OCI-LY1 (cell line): Measurements from ENCODE around the gene AKT3.

Experiments
- CTCF ChIP-seq: fragments of 200-600 bp; sonication (generic), shearing (Covaris generic); IDR thresholded peaks from 2 replicates; pipeline ENCODE4 v1.5.1; 2017; ENCODE audit warnings: mild to moderate bottlenecking, antibody characterized with exemption, low read length, moderate library complexity, mixed read lengths
- EZH2 ChIP-seq: fragments of 200-600 bp; sonication (generic), shearing (Covaris generic); IDR thresholded peaks from 2 replicates; pipeline ENCODE4 v1.8.0; 2017; ENCODE audit warnings: borderline replicate concordance, mixed run types, mild to moderate bottlenecking, antibody characterized with exemption, low read length, moderate library complexity, mixed read lengths

DNA sequence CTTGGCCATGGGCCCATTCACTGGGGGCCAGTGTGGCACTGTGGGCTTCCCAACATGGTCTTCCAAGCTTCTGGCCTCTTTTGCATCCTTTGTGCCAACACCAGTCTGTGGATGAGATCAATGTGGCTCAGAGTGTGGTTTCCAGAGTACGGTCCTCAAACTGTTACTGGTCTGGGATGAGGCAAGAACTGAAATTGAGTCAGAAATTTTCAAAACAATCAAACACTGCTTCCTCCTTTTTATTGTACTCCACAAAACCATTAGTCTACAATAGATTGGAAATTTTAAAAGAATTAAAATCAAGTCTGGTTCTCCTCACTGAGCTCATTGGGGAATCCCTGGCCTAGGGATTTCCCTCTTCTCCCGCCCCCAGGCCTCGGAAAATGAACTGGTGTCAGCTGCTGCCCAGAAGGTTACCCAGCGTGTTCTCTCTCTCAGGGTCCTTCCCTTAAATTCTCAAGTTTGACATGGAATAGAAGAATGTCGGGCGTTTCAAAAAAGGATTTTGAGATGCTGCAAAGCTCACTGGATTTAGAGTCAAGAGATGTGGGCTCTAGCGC is 372.2 kb downstream of the AKT3 start:
- no peak for TF ChIP-seq CTCF
- TF ChIP-seq EZH2 = no peak
